GM10266 (cell line): ENCODE data around the gene TMEM200C.

ENCODE experiments used
- DNase-seq: peaks from one replicate; pipeline ENCODE4 v3.0.0; 2012; ENCODE audit errors: extremely low spot score
- CTCF ChIP-seq: IDR thresholded peaks from 2 replicates; pipeline ENCODE4 v1.5.1; 2012; ENCODE audit warnings: mild to moderate bottlenecking, low read depth; ENCODE audit not compliant: control insufficient read depth, insufficient read depth; ENCODE audit errors: missing control alignments

The TMEM200C gene

GRCh38 chr18:5892823-5893431, 2.4 kb downstream of the TMEM200C start:
- TF ChIP-seq CTCF, result no peak
- DNase-seq, result no peak

- TF ChIP-seq CTCF, result no peak
Observed at GRCh38 chr18:5891854-5892215, 3.5 kb downstream of the TMEM200C start.

GRCh38 chr18:5891184-5891853, 4.0 kb downstream of the TMEM200C start:
- no peak for TF ChIP-seq CTCF
- no peak for DNase-seq

More at GRCh38 chr18:5891854-5892215, 3.5 kb downstream of the TMEM200C start:
- peak; percentile 38 for DNase-seq

- DNase-seq, result peak; percentile 88
Observed at GRCh38 chr18:5890331-5891183, 4.8 kb downstream of the TMEM200C start.

GRCh38 chr18:5885361-5885760, 10.0 kb downstream of the TMEM200C start:
- DNase-seq, result no peak
- no peak for TF ChIP-seq CTCF

More at GRCh38 chr18:5890331-5891183, 4.8 kb downstream of the TMEM200C start:
- TF ChIP-seq CTCF, result peak; percentile 73

GRCh38 chr18:5884375-5884774, 10.9 kb downstream of the TMEM200C start:
- no peak for DNase-seq
- TF ChIP-seq CTCF, result no peak
